GM18951 (cell line): Measurements from ENCODE around the gene NKPD1.

Experiments used
- POLR2A ChIP-seq: IDR thresholded peaks from 4 replicates; pipeline ENCODE4 v1.6.1; 2011; ENCODE audit warnings: mild to moderate bottlenecking; ENCODE audit not compliant: insufficient read length, insufficient read depth; ENCODE audit errors: extremely low read depth
- in situ Hi-C: fragments of 300-500 bp; cut with MboI; formaldehyde crosslinking; loops from one replicate; pipeline ENCODE4 v1.12.0; 2022; ENCODE audit warnings: low sequenced_read_pairs, mixed read lengths, inconsistent platforms; ENCODE audit not compliant: unreplicated experiment

NKPD1 gene

GRCh38 chr19:45168767-45169351 is 8.1 kb upstream of the NKPD1 start:
- in situ Hi-C loops = no loop called here
- TF ChIP-seq POLR2A = no peak

GRCh38 chr19:45166723-45167252 is 6.0 kb upstream of the NKPD1 start:
- in situ Hi-C loops = no loop called here
- no peak for TF ChIP-seq POLR2A

GRCh38 chr19:45164577-45165335 is 4.0 kb upstream of the NKPD1 start:
- TF ChIP-seq POLR2A = peak; percentile 47
- in situ Hi-C loops = no loop called here

GRCh38 chr19:45163751-45164460 is 3.1 kb upstream of the NKPD1 start:
- no peak for TF ChIP-seq POLR2A
- in situ Hi-C loops = no loop called here

- in situ Hi-C loops = no loop called here
- no peak for TF ChIP-seq POLR2A
Measured at GRCh38 chr19:45163156-45163555, 2.4 kb upstream of the NKPD1 start.

- in situ Hi-C loops = no loop called here
- no peak for TF ChIP-seq POLR2A
Measured at GRCh38 chr19:45162608-45163143, 1.9 kb upstream of the NKPD1 start.

- in situ Hi-C loops = no loop called here
- no peak for TF ChIP-seq POLR2A
Measured at GRCh38 chr19:45161738-45162607, 1.2 kb upstream of the NKPD1 start.

- in situ Hi-C loops = no loop called here
- no peak for TF ChIP-seq POLR2A
Measured at GRCh38 chr19:45159971-45160324, 834 bp downstream of the NKPD1 start.

- TF ChIP-seq POLR2A = no peak
- in situ Hi-C loops = no loop called here
Measured at GRCh38 chr19:45159210-45159970, 1.4 kb downstream of the NKPD1 start.

- no peak for TF ChIP-seq POLR2A
- in situ Hi-C loops = no loop called here
Measured at GRCh38 chr19:45158503-45159209, 2.1 kb downstream of the NKPD1 start.

- no peak for TF ChIP-seq POLR2A
- in situ Hi-C loops = no loop called here
Measured at GRCh38 chr19:45156751-45157150, 4.0 kb downstream of the NKPD1 start.
